HEK293 (cell line): ENCODE data around the gene COQ8B.

Experiments used
- HIC1 ChIP-seq: fragments of 450-650 bp; formaldehyde crosslinking; IDR thresholded peaks from 2 replicates; pipeline ENCODE4 v1.5.1; 2016; ENCODE audit warnings: missing biosample characterization, missing genetic modification characterization
- KLF17 ChIP-seq: fragments of 450-650 bp; formaldehyde crosslinking; IDR thresholded peaks from 2 replicates; pipeline ENCODE4 v1.5.1; 2016; ENCODE audit warnings: missing biosample characterization, missing genetic modification characterization
- KLF9 ChIP-seq: fragments of 450-650 bp; formaldehyde crosslinking; IDR thresholded peaks from 2 replicates; pipeline ENCODE4 v1.5.1; 2016; ENCODE audit warnings: missing biosample characterization, missing genetic modification characterization, low read depth
- MZF1 ChIP-seq: fragments of 450-650 bp; formaldehyde crosslinking; IDR thresholded peaks from 2 replicates; pipeline ENCODE4 v1.5.1; 2017; ENCODE audit warnings: missing biosample characterization, missing genetic modification characterization, borderline replicate concordance
- PRDM10 ChIP-seq: fragments of 450-650 bp; formaldehyde crosslinking; IDR thresholded peaks from 2 replicates; pipeline ENCODE4 v1.5.1; 2016; ENCODE audit warnings: missing biosample characterization, missing genetic modification characterization
- SCRT2 ChIP-seq: fragments of 450-650 bp; formaldehyde crosslinking; IDR thresholded peaks from 2 replicates; pipeline ENCODE4 v1.5.1; 2016; ENCODE audit warnings: missing biosample characterization, missing genetic modification characterization
- SP2 ChIP-seq: fragments of 450-650 bp; formaldehyde crosslinking; IDR thresholded peaks from 2 replicates; pipeline ENCODE4 v1.5.1; 2016; ENCODE audit warnings: missing biosample characterization, missing genetic modification characterization
- WT1 ChIP-seq: fragments of 450-650 bp; formaldehyde crosslinking; IDR thresholded peaks from 2 replicates; pipeline ENCODE4 v1.5.1; 2016; ENCODE audit warnings: missing biosample characterization, missing genetic modification characterization
- ZBTB17 ChIP-seq: fragments of 450-650 bp; formaldehyde crosslinking; IDR thresholded peaks from 2 replicates; pipeline ENCODE4 v1.5.1; 2016; ENCODE audit warnings: missing biosample characterization, missing genetic modification characterization
- ZBTB26 ChIP-seq: fragments of 450-650 bp; formaldehyde crosslinking; optimal IDR thresholded peaks from 2 replicates; pipeline ENCODE3; 2016; ENCODE audit warnings: missing biosample characterization, mild to moderate bottlenecking, missing genetic modification characterization
- ZBTB48 ChIP-seq: fragments of 450-650 bp; formaldehyde crosslinking; IDR thresholded peaks from 2 replicates; pipeline ENCODE4 v1.5.1; 2016; ENCODE audit warnings: missing biosample characterization, missing genetic modification characterization
- ZNF133 ChIP-seq: fragments of 450-650 bp; formaldehyde crosslinking; IDR thresholded peaks from 2 replicates; pipeline ENCODE4 v1.5.1; 2016; ENCODE audit warnings: missing biosample characterization, missing genetic modification characterization
- ZNF2 ChIP-seq: fragments of 450-650 bp; formaldehyde crosslinking; IDR thresholded peaks from 2 replicates; pipeline ENCODE4 v1.5.1; 2016; ENCODE audit warnings: missing biosample characterization, missing genetic modification characterization
- ZNF223 ChIP-seq: fragments of 450-650 bp; formaldehyde crosslinking; IDR thresholded peaks from 2 replicates; pipeline ENCODE4 v1.5.1; 2016; ENCODE audit warnings: missing biosample characterization, missing genetic modification characterization
- ZNF324 ChIP-seq: fragments of 450-650 bp; formaldehyde crosslinking; IDR thresholded peaks from 2 replicates; pipeline ENCODE4 v1.5.1; 2016; ENCODE audit warnings: missing biosample characterization, missing genetic modification characterization
- ZNF530 ChIP-seq: fragments of 450-650 bp; formaldehyde crosslinking; IDR thresholded peaks from 2 replicates; pipeline ENCODE4 v1.5.1; 2016; ENCODE audit warnings: low read depth, missing biosample characterization, missing genetic modification characterization
- ZNF544 ChIP-seq: fragments of 450-650 bp; formaldehyde crosslinking; IDR thresholded peaks from 2 replicates; pipeline ENCODE4 v1.5.0; 2017; ENCODE audit warnings: missing biosample characterization, missing genetic modification characterization
- ZNF600 ChIP-seq: fragments of 450-650 bp; formaldehyde crosslinking; IDR thresholded peaks from 2 replicates; pipeline ENCODE4 v1.5.1; 2016; ENCODE audit warnings: missing biosample characterization, missing genetic modification characterization
- ZNF639 ChIP-seq: fragments of 450-650 bp; formaldehyde crosslinking; IDR thresholded peaks from 2 replicates; pipeline ENCODE4 v1.5.1; 2016; ENCODE audit warnings: missing biosample characterization, missing genetic modification characterization
- ZNF660 ChIP-seq: fragments of 450-650 bp; IDR thresholded peaks from 2 replicates; pipeline ENCODE4 v1.5.1; 2018; ENCODE audit warnings: missing biosample characterization, mild to moderate bottlenecking, missing genetic modification characterization
- ZNF776 ChIP-seq: fragments of 450-650 bp; formaldehyde crosslinking; IDR thresholded peaks from 2 replicates; pipeline ENCODE4 v1.5.0; 2017; ENCODE audit warnings: missing biosample characterization, missing genetic modification characterization, borderline replicate concordance
- ZNF785 ChIP-seq: fragments of 450-650 bp; formaldehyde crosslinking; IDR thresholded peaks from 2 replicates; pipeline ENCODE4 v1.5.1; 2016; ENCODE audit warnings: missing biosample characterization, missing genetic modification characterization
- ZSCAN18 ChIP-seq: fragments of 450-650 bp; formaldehyde crosslinking; IDR thresholded peaks from 2 replicates; pipeline ENCODE4 v1.5.1; 2016; ENCODE audit warnings: missing biosample characterization, missing genetic modification characterization
- ZSCAN5A ChIP-seq: fragments of 450-650 bp; formaldehyde crosslinking; IDR thresholded peaks from 2 replicates; pipeline ENCODE4 v1.5.1; 2016; ENCODE audit warnings: missing biosample characterization, missing genetic modification characterization

Gene COQ8B

GRCh38 chr19:40716482-40717324 lies at the start of gene COQ8B, which contains the start of gene ITPKC (continued):
- TF ChIP-seq KLF17 (tag by site-specific recombination): no peak; the same call in 1 of the 2 replicates
- peak; percentile 95 for TF ChIP-seq PRDM10 (tag by site-specific recombination)
- peak; percentile 95 for TF ChIP-seq ZNF660 (tag by site-specific recombination)
- TF ChIP-seq ZNF324 (tag by site-specific recombination): peak; percentile 38
- peak; percentile 71; the same call in 1 of the 2 replicates for TF ChIP-seq ZNF785 (tag by site-specific recombination)
- TF ChIP-seq KLF9: peak; percentile 92
- peak; percentile 14; the same call in 1 of the 2 replicates for TF ChIP-seq MZF1 (tag by site-specific recombination)
- TF ChIP-seq ZNF223 (tag by site-specific recombination): no peak
- TF ChIP-seq ZNF530 (tag by site-specific recombination): no peak
- no peak for TF ChIP-seq ZNF776 (tag by site-specific recombination)
- peak; percentile 88 for TF ChIP-seq ZBTB26 (tag by site-specific recombination)
- TF ChIP-seq ZBTB48 (tag by site-specific recombination): peak; percentile 97
- TF ChIP-seq HIC1: peak; percentile 78
- peak; percentile 57; the same call in 1 of the 2 replicates for TF ChIP-seq ZBTB17 (tag by site-specific recombination)
- TF ChIP-seq ZNF600 (tag by site-specific recombination): peak; percentile 87
- no peak for TF ChIP-seq ZNF133 (tag by site-specific recombination)
- 0 out of 2 replicates have a peak, but pooled peaks have one; percentile 52 for TF ChIP-seq ZNF2 (tag by site-specific recombination)
- no peak for TF ChIP-seq ZSCAN5A (tag by site-specific recombination)
- TF ChIP-seq SCRT2 (tag by site-specific recombination): no peak
- 0 out of 2 replicates have a peak, but pooled peaks have one; percentile 66 for TF ChIP-seq ZSCAN18 (tag by site-specific recombination)
- peak; percentile 33; the same call in 1 of the 2 replicates for TF ChIP-seq ZNF639 (tag by site-specific recombination)
- TF ChIP-seq ZNF544: no peak
- peak; percentile 97 for TF ChIP-seq WT1 (tag by site-specific recombination)
- TF ChIP-seq SP2 (tag by site-specific recombination): peak; percentile 99
